HEK293 (cell line): ENCODE results near the gene PRRT2.
A peak's percentile ranks its signal among the peaks of the same experiment; 100 is the strongest.

Experiments used
- TCF7L2 ChIP-seq: IDR thresholded peaks from 2 replicates; pipeline ENCODE4 v1.6.1; 2011; ENCODE audit warnings: low read depth, mild to moderate bottlenecking, inconsistent platforms, low read length, moderate library complexity, borderline replicate concordance
- ZEB2 ChIP-seq: fragments of 450-650 bp; formaldehyde crosslinking; IDR thresholded peaks from 2 replicates; pipeline ENCODE4 v1.5.1; 2016; ENCODE audit warnings: missing biosample characterization, missing genetic modification characterization
- ZNF121 ChIP-seq: fragments of 450-650 bp; formaldehyde crosslinking; IDR thresholded peaks from 2 replicates; pipeline ENCODE4 v1.5.1; 2016; ENCODE audit warnings: missing biosample characterization, missing genetic modification characterization
- ZNF138 ChIP-seq: fragments of 450-650 bp; formaldehyde crosslinking; IDR thresholded peaks from 2 replicates; pipeline ENCODE4 v1.5.1; 2016; ENCODE audit warnings: missing biosample characterization, missing genetic modification characterization, borderline replicate concordance
- ZNF426 ChIP-seq: fragments of 450-650 bp; formaldehyde crosslinking; IDR thresholded peaks from 2 replicates; pipeline ENCODE4 v1.5.1; 2017; ENCODE audit warnings: missing biosample characterization, missing genetic modification characterization, mild to moderate bottlenecking, inconsistent platforms, moderate library complexity
- ZNF747 ChIP-seq: fragments of 450-650 bp; formaldehyde crosslinking; IDR thresholded peaks from 2 replicates; pipeline ENCODE4 v1.5.1; 2016; ENCODE audit warnings: missing biosample characterization, missing genetic modification characterization
- TF ChIP-seq, protein P1 (sequence below): fragments of 450-650 bp; formaldehyde crosslinking; IDR thresholded peaks from 2 replicates; pipeline ENCODE4 v1.5.1; 2017; ENCODE audit warnings: missing biosample characterization, mild to moderate bottlenecking, missing genetic modification characterization, moderate library complexity
- TF ChIP-seq, protein P2 (sequence below): fragments of 450-650 bp; formaldehyde crosslinking; IDR thresholded peaks from 2 replicates; pipeline ENCODE4 v1.5.1; 2016; ENCODE audit warnings: missing biosample characterization, missing genetic modification characterization
- TF ChIP-seq, protein P3 (sequence below): fragments of 450-650 bp; formaldehyde crosslinking; IDR thresholded peaks from 2 replicates; pipeline ENCODE4 v1.5.1; 2016; ENCODE audit warnings: missing biosample characterization, missing genetic modification characterization
- TF ChIP-seq, protein P4 (sequence below): fragments of 450-650 bp; formaldehyde crosslinking; IDR thresholded peaks from 2 replicates; pipeline ENCODE4 v1.5.1; 2016; ENCODE audit warnings: missing biosample characterization, missing genetic modification characterization
- TF ChIP-seq, protein P5 (sequence below): fragments of 450-650 bp; formaldehyde crosslinking; IDR thresholded peaks from 2 replicates; pipeline ENCODE4 v1.5.1; 2016; ENCODE audit warnings: missing biosample characterization, missing genetic modification characterization

DNA sequence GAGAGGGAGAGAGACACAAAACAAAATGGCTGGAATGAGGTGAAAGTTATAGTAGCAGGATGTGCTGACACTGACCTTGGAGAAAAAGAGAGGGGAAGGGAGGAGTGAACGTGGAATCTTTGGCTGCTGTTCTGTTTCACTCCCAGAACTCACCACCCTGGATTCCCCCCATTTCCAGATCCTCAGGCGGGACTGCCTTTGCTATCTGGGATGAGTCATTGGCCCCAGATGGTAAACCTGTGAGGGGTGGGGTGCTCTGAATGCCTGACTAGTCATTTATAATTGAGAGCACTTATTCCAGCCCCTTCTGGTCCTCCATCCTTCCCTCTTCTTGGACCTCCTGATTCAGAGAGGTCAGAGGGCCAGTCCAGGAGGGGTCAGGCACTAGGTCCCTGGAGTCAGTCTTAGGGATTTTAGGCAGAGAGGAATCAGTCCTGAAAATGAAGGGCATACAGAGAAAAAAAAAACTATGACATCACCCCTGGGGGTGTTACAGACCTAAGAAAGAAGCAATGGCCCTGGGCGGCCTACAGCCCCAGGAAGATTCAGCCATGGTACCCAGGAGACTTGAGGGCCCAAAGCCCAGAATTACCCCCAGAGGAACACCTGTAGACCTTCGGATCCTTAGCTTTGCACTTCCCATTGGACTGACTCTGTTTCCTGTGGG lies 36.1 kb upstream of the PRRT2 start:
- TF ChIP-seq, protein P1, sequence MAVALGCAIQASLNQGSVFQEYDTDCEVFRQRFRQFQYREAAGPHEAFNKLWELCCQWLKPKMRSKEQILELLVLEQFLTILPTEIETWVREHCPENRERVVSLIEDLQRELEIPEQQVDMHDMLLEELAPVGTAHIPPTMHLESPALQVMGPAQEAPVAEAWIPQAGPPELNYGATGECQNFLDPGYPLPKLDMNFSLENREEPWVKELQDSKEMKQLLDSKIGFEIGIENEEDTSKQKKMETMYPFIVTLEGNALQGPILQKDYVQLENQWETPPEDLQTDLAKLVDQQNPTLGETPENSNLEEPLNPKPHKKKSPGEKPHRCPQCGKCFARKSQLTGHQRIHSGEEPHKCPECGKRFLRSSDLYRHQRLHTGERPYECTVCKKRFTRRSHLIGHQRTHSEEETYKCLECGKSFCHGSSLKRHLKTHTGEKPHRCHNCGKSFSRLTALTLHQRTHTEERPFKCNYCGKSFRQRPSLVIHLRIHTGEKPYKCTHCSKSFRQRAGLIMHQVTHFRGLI (tag by site-specific recombination), result no peak
- TF ChIP-seq ZNF747, result no peak
- TF ChIP-seq TCF7L2, result no peak
- no peak for TF ChIP-seq ZNF121 (tag by site-specific recombination)
- no peak for TF ChIP-seq ZNF138
- TF ChIP-seq, protein P2, sequence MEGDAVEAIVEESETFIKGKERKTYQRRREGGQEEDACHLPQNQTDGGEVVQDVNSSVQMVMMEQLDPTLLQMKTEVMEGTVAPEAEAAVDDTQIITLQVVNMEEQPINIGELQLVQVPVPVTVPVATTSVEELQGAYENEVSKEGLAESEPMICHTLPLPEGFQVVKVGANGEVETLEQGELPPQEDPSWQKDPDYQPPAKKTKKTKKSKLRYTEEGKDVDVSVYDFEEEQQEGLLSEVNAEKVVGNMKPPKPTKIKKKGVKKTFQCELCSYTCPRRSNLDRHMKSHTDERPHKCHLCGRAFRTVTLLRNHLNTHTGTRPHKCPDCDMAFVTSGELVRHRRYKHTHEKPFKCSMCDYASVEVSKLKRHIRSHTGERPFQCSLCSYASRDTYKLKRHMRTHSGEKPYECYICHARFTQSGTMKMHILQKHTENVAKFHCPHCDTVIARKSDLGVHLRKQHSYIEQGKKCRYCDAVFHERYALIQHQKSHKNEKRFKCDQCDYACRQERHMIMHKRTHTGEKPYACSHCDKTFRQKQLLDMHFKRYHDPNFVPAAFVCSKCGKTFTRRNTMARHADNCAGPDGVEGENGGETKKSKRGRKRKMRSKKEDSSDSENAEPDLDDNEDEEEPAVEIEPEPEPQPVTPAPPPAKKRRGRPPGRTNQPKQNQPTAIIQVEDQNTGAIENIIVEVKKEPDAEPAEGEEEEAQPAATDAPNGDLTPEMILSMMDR (tag by site-specific recombination), result no peak
- TF ChIP-seq ZNF426, result no peak
- 0 out of 2 replicates have a peak, but pooled peaks have one; percentile 37 for TF ChIP-seq ZEB2 (tag by site-specific recombination)
- TF ChIP-seq, protein P3, sequence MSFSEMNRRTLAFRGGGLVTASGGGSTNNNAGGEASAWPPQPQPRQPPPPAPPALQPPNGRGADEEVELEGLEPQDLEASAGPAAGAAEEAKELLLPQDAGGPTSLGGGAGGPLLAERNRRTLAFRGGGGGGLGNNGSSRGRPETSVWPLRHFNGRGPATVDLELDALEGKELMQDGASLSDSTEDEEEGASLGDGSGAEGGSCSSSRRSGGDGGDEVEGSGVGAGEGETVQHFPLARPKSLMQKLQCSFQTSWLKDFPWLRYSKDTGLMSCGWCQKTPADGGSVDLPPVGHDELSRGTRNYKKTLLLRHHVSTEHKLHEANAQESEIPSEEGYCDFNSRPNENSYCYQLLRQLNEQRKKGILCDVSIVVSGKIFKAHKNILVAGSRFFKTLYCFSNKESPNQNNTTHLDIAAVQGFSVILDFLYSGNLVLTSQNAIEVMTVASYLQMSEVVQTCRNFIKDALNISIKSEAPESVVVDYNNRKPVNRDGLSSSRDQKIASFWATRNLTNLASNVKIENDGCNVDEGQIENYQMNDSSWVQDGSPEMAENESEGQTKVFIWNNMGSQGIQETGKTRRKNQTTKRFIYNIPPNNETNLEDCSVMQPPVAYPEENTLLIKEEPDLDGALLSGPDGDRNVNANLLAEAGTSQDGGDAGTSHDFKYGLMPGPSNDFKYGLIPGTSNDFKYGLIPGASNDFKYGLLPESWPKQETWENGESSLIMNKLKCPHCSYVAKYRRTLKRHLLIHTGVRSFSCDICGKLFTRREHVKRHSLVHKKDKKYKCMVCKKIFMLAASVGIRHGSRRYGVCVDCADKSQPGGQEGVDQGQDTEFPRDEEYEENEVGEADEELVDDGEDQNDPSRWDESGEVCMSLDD (tag by site-specific recombination), result no peak
- TF ChIP-seq, protein P4, sequence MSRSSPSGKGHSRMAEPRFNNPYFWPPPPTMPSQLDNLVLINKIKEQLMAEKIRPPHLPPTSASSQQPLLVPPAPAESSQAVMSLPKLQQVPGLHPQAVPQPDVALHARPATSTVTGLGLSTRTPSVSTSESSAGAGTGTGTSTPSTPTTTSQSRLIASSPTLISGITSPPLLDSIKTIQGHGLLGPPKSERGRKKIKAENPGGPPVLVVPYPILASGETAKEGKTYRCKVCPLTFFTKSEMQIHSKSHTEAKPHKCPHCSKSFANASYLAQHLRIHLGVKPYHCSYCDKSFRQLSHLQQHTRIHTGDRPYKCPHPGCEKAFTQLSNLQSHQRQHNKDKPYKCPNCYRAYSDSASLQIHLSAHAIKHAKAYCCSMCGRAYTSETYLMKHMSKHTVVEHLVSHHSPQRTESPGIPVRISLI (tag by site-specific recombination), result no peak
- TF ChIP-seq, protein P5, sequence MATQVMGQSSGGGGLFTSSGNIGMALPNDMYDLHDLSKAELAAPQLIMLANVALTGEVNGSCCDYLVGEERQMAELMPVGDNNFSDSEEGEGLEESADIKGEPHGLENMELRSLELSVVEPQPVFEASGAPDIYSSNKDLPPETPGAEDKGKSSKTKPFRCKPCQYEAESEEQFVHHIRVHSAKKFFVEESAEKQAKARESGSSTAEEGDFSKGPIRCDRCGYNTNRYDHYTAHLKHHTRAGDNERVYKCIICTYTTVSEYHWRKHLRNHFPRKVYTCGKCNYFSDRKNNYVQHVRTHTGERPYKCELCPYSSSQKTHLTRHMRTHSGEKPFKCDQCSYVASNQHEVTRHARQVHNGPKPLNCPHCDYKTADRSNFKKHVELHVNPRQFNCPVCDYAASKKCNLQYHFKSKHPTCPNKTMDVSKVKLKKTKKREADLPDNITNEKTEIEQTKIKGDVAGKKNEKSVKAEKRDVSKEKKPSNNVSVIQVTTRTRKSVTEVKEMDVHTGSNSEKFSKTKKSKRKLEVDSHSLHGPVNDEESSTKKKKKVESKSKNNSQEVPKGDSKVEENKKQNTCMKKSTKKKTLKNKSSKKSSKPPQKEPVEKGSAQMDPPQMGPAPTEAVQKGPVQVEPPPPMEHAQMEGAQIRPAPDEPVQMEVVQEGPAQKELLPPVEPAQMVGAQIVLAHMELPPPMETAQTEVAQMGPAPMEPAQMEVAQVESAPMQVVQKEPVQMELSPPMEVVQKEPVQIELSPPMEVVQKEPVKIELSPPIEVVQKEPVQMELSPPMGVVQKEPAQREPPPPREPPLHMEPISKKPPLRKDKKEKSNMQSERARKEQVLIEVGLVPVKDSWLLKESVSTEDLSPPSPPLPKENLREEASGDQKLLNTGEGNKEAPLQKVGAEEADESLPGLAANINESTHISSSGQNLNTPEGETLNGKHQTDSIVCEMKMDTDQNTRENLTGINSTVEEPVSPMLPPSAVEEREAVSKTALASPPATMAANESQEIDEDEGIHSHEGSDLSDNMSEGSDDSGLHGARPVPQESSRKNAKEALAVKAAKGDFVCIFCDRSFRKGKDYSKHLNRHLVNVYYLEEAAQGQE (tag by site-specific recombination), result no peak
